Measurements from ENCODE around the gene SMPD3.

SMPD3 gene

DNA sequence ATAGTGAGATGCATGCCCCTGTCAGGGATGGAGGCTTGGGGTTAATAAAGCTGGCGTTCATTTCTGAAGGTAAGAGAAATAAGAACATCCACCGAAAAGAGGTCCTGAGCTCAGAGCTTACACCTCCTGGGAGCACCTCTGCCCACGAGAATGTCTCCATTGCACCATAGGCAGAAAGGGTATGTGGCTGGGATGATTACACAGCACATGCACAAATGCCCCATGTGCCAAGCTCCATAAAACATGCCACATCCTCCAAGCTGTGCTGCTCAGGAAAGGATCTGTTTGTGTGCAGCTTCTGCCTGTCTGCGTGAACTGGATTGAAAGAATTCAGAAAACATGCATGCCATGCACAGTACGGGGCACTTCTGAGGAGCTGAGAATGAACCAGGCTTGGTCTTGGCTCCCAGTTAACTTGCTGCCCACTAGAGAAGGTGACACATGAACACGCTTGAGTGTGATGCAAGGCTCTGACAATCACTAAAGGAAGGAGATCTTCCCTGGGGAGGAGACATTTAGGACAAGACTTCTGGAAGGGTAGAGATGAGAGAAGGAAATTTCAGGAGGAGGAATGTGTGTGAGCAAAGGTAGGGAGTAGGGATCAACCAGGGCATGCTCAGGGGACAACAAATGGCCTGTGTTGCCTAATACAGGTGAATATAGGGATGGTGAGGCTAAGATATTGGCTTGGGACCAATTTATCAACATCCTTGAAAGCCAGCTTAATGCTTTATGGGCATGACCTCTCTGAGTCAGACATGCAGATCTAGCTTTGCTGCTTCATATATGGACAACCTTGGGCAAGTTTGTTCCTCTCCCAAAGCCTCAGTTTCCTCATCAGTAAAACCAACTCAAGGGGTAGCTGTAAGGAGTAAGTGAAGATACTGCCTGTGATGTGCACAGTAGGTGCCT, 32.0 kb upstream of the SMPD3 start:
- ATAC-seq (no peak), DNase-seq (ENCODE audit: low spot score in 2 of 2) (no peak)
- no peaks in the 10 kb centered on the region for H3K9me3 Mint-ChIP-seq
- no peak overlapping the region for H3K4me3 Mint-ChIP-seq
- H3K27ac Mint-ChIP-seq = no peak overlapping the region
- no peaks in the 10 kb centered on the region for H3K4me1 Mint-ChIP-seq
- no peaks in the 10 kb centered on the region for H3K36me3 Mint-ChIP-seq

DNA sequence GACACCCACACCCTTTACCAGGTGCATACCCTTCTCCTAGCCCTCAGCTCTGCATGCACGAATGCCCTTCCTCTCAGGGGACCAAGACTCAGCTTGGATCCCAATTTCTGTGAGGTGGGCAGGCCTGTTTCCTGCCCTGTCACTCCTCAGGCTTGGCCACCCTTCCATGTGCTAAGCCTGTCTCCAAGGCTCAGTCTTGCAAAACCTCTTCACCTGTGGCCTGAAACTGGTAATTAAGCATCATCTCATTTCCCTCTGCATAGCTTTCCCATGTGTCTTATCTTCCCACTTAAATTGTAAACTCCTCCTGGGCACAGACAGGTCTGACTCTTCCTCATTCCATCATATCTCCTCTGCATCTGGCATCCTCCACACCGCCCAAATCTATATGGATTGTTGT, 31.0 kb upstream of the SMPD3 start:
- no peak for ATAC-seq
- Mint-ChIP-seq H3K4me1 (no peaks in the 10 kb centered on the region), H3K4me3 (no peak overlapping the region)

DNA sequence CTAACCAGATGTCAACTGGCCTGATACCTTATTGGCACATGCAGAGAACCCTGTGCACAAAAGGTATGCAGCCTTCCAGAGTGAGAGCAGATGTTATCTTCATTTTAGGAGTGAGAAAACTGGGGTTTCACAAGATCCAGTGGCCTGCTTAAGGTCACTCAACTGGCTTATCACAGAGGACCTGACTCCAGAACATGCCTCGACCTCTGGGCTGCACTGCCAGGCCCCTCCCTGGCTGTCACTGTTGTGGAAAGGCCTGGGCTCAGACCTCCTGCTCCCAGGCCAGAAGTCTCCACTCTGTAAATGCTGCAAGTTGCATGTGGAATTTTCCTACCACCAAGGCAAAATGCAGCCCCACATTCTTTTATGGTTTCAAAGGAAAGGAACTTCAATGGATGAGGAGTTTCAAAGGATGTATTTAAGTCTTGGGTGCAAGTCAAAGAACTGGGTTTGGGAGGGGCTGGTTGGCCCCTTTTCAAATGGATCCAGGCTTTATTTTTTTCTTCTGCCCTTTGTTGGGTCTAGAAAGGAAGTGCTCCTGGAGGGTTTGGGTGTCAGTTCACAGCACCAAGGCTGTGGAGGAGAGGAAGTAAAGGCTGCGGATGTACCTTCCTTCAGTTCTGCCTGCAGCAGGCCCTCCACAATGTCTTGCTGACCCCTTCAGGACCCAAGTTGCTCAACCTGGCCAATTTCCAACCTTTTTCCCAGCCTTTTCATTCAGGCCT, 30.4 kb upstream of the SMPD3 start:
- H3K36me3 Mint-ChIP-seq = no peaks in the 10 kb centered on the region
- H3K4me3 Mint-ChIP-seq = no peak overlapping the region
- no peaks in the 10 kb centered on the region for H3K9me3 Mint-ChIP-seq
- H3K27ac Mint-ChIP-seq = no peak overlapping the region
- DNase-seq (ENCODE audit: low spot score in 2 of 2) (no peak), ATAC-seq (no peak)
- H3K4me1 Mint-ChIP-seq = no peaks in the 10 kb centered on the region

More for the DNA sequence above, 31.0 kb upstream of the SMPD3 start:
- Mint-ChIP-seq H3K27ac (no peak overlapping the region), H3K9me3 (no peaks in the 10 kb centered on the region), H3K36me3 (no peaks in the 10 kb centered on the region)
- no peak for DNase-seq (ENCODE audit: low spot score in 2 of 2)

DNA sequence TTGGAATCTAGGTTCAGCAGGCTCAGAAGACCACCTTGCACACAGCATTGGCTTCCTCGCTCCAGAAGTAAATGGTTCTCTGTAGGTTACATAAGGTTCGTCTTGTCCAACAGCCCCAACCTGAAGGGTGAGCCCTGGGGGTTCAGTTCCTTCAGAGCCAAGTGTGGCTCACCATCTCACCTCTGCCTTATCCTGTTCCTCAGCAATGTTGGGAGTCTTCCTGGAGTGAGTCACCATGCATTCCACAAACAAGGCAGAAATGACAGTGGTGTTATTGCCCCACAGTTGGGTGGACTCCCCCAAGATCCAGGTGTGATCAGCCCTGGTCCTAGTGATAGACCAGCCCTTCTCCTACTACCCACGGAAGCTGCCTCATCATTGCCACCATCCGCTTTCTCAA, 26.8 kb upstream of the SMPD3 start:
- Mint-ChIP-seq H3K9me3 (no peaks in the 10 kb centered on the region), H3K4me1 (peaks cover 9% of the 10 kb centered on the region), H3K4me3 (no peak overlapping the region), H3K36me3 (no peaks in the 10 kb centered on the region), H3K27ac (no peak overlapping the region)
- no peak for ATAC-seq
- no peak for DNase-seq (ENCODE audit: low spot score in 2 of 2)

DNA sequence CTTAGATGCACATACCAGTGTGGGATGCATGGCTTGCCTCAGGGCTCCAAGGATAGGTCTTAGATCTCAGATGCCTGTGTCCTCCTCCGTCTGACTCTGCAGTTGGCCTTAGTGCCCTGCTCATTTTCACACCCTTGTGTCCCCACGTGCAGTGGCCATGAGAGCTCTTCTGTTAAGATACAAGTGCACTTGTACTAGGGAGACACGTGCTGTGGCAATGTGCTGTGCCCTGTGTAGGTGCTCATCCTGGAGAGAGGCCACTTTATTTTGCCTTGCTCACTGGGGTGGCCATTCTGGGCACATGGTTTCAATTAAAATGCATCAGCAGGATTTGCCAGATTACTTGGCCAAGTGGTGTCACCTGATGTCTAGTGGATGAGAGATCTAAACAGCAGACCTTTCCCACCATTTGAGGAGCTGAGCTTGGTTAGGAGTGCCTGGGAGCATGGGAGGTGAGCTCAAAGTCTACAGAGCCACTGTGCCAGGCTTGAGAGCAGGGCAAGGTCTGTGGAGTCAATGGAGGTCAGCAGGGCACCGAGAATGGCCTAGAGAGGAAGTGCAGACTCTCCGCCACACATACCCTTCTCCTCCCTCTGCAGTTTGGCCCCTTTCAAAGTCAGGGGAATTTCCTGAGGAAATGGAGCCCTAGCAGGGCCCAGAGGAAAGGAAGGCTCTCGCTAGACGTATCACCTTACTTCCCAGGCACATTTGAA, 25.2 kb upstream of the SMPD3 start:
- no peak overlapping the region for H3K4me3 Mint-ChIP-seq
- peaks cover 20% of the 10 kb centered on the region for H3K4me1 Mint-ChIP-seq
- H3K9me3 Mint-ChIP-seq = no peaks in the 10 kb centered on the region
- H3K36me3 Mint-ChIP-seq = no peaks in the 10 kb centered on the region
- DNase-seq (ENCODE audit: low spot score in 2 of 2) (no peak), ATAC-seq (no peak)
- no peak overlapping the region for H3K27ac Mint-ChIP-seq

DNA sequence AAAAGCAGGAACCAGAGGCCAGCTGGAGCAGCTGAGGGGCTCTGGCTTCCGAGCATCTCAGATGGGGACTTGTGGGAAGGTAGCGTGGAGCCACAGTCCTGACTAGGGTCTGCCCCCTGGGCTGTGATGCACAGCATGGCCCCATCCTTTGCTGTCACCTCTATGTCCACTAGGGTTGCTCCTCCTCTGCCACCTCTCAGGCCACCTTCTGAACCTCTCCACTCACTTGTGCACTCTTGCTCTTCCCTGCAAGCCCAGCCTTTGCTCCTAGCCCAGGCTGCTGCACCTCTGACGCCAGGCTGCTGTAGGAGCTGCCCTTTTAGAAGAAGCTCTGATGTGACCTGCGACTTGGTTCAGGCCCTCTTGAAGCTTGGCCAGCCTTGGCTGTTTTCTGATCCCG, 24.3 kb upstream of the SMPD3 start:
- H3K4me1 Mint-ChIP-seq = peaks cover 27% of the 10 kb centered on the region
- no peak overlapping the region for H3K27ac Mint-ChIP-seq
- no peak for ATAC-seq

DNA sequence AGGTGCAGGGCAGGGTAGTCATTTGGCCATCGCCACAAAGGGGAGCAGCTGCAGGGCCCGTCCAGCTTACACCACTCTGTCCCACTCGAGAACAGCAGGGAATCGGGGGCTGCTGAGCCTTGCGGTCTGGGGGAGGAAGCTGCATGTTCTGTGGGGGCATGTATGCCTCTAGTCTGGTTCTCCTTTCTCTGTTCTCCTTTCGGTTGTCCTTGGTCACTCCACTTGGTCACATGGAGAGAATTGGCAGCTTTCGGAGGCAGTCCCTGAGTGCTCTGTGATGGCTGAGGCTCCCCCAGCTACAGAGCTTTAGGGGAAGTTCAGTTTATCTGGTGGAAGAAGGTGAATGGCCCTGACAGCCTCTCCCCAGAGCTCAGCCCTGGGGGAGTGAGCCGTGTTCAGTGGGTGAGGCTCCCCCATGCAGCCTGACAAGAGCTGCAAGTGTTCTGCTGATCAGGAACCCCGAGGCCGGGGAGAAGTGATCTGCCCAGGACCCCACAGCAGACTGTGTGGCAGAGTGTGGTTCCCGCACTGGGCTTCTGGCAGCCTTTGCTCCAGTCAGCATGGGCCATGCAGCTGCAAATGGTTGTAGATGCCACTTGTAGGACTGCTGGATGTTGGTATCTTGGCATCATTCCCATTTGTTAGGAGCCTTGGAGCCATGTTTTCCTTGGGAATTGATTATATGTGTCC, 22.3 kb upstream of the SMPD3 start:
- no peaks in the 10 kb centered on the region for H3K36me3 Mint-ChIP-seq
- DNase-seq (ENCODE audit: low spot score in 2 of 2) = no peak
- H3K4me3 Mint-ChIP-seq = peak overlapping the region; percentile 75
- peak overlapping the region; percentile 81 for H3K27ac Mint-ChIP-seq
- peak; percentile 60 for ATAC-seq
- H3K4me1 Mint-ChIP-seq = peaks cover 39% of the 10 kb centered on the region
- H3K9me3 Mint-ChIP-seq = no peaks in the 10 kb centered on the region

More for the DNA sequence above, 24.3 kb upstream of the SMPD3 start:
- no peak overlapping the region for H3K4me3 Mint-ChIP-seq
- H3K9me3 Mint-ChIP-seq = no peaks in the 10 kb centered on the region
- DNase-seq (ENCODE audit: low spot score in 2 of 2) = no peak
- H3K36me3 Mint-ChIP-seq = no peaks in the 10 kb centered on the region

DNA sequence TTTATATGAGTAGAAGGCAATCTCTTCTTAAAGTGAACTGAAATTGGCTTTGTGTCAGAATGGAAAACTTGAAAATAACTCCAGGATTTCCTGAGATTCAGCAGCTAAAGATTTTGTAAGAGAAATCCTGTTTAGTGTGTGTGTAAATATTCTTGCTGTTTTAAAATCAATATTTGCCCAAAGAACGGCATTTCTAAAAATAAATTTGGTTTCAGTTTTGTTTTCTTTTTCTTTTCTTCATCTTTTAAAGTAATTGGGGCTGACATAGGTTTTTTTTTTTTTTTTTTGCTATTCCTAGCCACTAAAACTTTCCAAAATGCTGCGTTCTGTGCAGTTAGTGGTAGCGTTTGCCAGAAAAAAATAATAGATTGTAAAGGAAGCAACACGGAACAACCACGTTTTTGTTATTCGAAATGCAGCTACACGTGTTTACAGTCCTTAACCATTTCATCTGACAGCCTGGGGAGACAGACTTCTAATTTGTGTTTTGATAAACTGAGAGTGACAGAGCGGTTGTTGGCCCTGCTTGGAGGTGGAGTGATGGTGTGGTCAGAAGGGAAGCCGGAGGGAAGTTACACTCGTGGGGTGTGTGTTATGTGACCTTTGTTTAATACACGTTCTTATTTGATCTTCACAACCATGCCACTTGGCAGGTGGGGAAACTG, 21.6 kb upstream of the SMPD3 start:
- Mint-ChIP-seq H3K4me3 (peak overlapping the region; percentile 75), H3K4me1 (peaks cover 39% of the 10 kb centered on the region), H3K36me3 (no peaks in the 10 kb centered on the region), H3K9me3 (no peaks in the 10 kb centered on the region), H3K27ac (peak overlapping the region; percentile 81)
- ATAC-seq (peak; percentile 67), DNase-seq (ENCODE audit: low spot score in 2 of 2) (no peak)

DNA sequence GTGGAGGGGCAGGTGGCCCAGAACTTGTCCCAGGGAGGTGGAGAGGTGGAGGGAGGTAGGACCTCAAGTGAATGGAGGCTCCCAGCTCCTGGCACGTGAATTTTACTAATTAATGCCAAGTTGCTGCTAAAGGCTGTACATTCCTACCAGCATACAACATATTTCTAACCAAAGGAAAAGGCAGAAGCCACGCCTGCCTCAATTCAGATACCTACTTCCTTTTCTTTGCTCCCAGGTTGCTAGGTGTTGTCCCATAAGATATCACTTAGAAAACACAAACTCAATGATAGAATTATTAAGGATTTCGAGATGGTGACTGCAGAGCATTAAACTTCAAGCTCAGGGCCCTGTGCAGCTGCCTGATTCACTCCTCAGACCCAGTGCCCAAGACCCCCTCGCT, 20.5 kb upstream of the SMPD3 start:
- peaks cover 39% of the 10 kb centered on the region for H3K4me1 Mint-ChIP-seq
- ATAC-seq (no peak), DNase-seq (ENCODE audit: low spot score in 2 of 2) (no peak)
- H3K36me3 Mint-ChIP-seq = peaks cover 4% of the 10 kb centered on the region
- H3K9me3 Mint-ChIP-seq = no peaks in the 10 kb centered on the region
- H3K4me3 Mint-ChIP-seq = no peak overlapping the region
- no peak overlapping the region for H3K27ac Mint-ChIP-seq

DNA sequence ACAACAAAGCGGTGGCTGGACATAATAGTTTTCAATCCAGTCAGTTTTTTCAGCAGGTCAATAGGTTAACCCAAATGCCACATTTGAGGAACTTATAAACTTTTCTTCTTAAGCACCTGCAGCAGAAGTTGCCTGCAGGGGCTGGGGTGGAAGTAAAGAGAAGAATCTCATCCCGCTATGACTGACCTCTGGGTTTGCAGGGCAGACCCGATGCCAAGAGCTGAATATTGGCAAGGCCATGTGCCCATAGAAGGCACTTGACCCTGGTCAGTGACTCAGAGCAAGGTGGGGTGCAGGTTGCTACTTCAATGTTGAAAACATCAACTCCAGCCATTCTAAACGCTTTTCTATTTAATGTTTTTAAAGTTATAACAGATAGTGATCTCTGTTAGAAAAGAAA, 17.9 kb upstream of the SMPD3 start:
- DNase-seq (ENCODE audit: low spot score in 2 of 2) = no peak
- Mint-ChIP-seq H3K9me3 (no peaks in the 10 kb centered on the region), H3K4me3 (no peak overlapping the region), H3K27ac (no peak overlapping the region), H3K36me3 (peaks cover 4% of the 10 kb centered on the region), H3K4me1 (peaks cover 39% of the 10 kb centered on the region)
- ATAC-seq = no peak

DNA sequence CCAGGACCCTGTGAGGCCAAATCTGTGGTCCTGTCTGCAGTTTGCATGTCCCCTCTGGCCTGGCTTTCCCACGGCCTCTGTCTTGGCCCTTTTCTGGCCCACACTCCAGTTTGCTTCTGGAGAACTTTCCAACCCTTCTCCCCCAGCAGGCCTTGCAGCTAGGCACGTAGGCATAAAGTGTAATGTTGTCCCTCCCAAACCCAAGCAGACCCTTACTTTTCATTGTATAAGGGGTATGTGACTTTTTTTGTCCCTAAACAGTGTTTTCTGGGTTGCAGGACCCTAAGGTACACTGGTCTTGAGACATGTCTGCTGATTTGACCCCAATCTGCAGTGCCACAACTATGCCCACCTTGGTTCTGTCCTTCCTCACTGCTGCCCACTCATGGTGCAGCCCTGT, 15.6 kb upstream of the SMPD3 start:
- Mint-ChIP-seq H3K4me1 (peaks cover 28% of the 10 kb centered on the region), H3K36me3 (peaks cover 4% of the 10 kb centered on the region), H3K4me3 (no peak overlapping the region), H3K9me3 (no peaks in the 10 kb centered on the region), H3K27ac (no peak overlapping the region)
- DNase-seq (ENCODE audit: low spot score in 2 of 2) = no peak
- no peak for ATAC-seq

DNA sequence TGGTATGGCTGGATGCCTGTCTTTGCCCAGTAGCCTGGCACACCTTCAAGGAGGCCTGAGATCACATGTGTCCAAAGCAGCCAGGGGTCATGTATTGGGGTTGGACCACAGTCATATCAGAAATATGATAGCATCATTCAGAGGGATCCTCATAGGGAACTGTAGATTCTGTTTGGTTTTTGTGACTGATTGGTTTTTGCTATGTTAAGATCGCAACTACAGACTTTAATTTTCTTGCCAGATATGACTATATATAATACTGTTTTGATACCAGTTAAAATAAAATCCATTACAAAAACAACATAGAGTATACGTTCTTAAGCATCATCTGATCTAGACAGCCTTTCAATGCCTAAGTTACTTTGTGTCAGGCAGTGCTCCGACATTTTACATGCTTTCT, 11.8 kb upstream of the SMPD3 start:
- Mint-ChIP-seq H3K9me3 (no peaks in the 10 kb centered on the region), H3K4me3 (no peak overlapping the region), H3K27ac (no peak overlapping the region), H3K4me1 (peaks cover 6% of the 10 kb centered on the region), H3K36me3 (peaks cover 4% of the 10 kb centered on the region)
- ATAC-seq (peak; percentile 93), DNase-seq (ENCODE audit: low spot score in 2 of 2) (no peak)

DNA sequence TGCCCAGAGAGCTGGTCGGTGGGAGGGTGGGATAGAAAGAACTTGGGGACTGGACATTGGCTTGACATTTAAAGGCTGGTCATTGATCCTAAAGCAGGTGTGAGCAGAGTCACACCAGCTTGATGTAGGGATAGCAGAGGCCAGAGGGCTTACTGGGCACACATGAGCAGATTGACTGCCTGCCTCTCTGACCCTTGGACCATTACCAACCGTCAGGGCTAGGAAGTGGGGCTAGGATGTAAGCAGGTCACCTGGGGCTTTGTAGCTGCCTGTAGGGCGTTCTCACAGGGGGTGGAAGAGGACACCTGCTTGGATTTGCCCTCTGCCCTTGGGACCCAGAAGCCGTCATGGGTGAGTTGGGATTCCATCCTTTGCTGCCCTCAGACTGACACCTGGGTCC, 11.1 kb upstream of the SMPD3 start:
- H3K9me3 Mint-ChIP-seq = no peaks in the 10 kb centered on the region
- no peak overlapping the region for H3K4me3 Mint-ChIP-seq
- no peak for ATAC-seq
- H3K4me1 Mint-ChIP-seq = peaks cover 6% of the 10 kb centered on the region
- no peak for DNase-seq (ENCODE audit: low spot score in 2 of 2)
- H3K36me3 Mint-ChIP-seq = peaks cover 4% of the 10 kb centered on the region
- no peak overlapping the region for H3K27ac Mint-ChIP-seq

DNA sequence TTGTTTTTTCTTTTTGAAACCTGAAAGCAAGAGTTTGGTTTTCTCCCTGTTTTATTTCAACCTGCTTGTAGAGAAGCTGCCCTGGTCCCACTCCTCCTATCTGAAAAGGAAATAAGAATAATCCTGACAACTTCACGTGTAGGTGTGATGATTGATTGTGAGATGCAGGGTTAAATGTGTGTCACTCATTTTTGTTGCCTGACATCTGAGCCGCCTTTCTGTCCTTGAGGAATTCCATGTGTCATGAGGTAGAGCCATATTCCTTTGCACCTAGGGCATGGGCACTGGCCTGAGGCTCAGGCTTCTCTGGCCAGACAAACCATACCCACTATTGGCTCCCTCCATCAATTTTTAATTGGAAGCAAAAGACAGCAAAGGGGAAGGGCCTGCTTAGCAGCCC, 10.2 kb upstream of the SMPD3 start:
- H3K4me1 Mint-ChIP-seq = peaks cover 6% of the 10 kb centered on the region
- H3K4me3 Mint-ChIP-seq = no peak overlapping the region
- DNase-seq (ENCODE audit: low spot score in 2 of 2) (no peak), ATAC-seq (no peak)
- H3K36me3 Mint-ChIP-seq = no peaks in the 10 kb centered on the region
- no peaks in the 10 kb centered on the region for H3K9me3 Mint-ChIP-seq
- H3K27ac Mint-ChIP-seq = no peak overlapping the region

DNA sequence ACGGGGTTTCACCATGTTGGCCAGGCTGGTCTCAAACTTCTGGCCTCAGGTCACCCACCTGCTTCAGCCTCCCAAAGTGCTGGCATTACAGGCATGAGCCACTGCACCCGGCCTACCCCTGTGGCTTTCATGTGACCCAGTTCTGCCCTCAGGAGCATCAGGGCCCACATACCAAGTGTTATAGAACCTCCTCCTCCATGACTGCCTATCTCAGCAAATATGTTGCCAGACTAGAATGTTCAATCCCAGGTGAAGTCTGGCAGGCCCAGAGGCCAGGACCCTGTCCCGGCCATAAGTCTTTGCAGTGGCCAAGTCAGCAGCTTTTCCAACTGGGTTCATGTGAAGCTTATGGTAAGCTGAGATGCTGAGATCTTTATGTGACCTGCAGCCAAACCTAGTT, 9.8 kb upstream of the SMPD3 start:
- H3K4me3 Mint-ChIP-seq = no peak overlapping the region
- peaks cover 6% of the 10 kb centered on the region for H3K4me1 Mint-ChIP-seq
- H3K9me3 Mint-ChIP-seq = no peaks in the 10 kb centered on the region
- no peak for DNase-seq (ENCODE audit: low spot score in 2 of 2)
- no peaks in the 10 kb centered on the region for H3K36me3 Mint-ChIP-seq
- H3K27ac Mint-ChIP-seq = no peak overlapping the region
- no peak for ATAC-seq
